RWPE1 (cell line): ENCODE results near the gene TDP1.

Experiments used
- CTCF ChIA-PET: fragments of 350-600 bp; sonication (Branson Sonifier 250); formaldehyde crosslinking; extraction: SDS; loops from one replicate; lab custom pipeline; 2021; lab: Yijun Ruan, JAX
- POLR2A ChIA-PET: fragments of 400-600 bp; formaldehyde crosslinking; extraction: SDS; loops from one replicate; lab custom pipeline; 2020; ENCODE audit warnings: antibody characterized with exemption; ENCODE audit not compliant: low non-redundant PET; lab: Yijun Ruan, JAX
- DNase-seq: peaks from one replicate; pipeline ENCODE4 v3.0.0; 2012; ENCODE audit warnings: low spot score
- H3K27ac ChIP-seq: fragments of 450-650 bp; 2 replicates; pipeline ENCODE4 v1.5.1; 2017
- TF ChIP-seq, protein P1 (sequence below): fragments of 450-650 bp; conservative IDR thresholded peaks from 2 replicates; pipeline ENCODE4 v1.5.1; 2017; ENCODE audit warnings: low read depth, mild to moderate bottlenecking

TDP1 gene

GRCh38 chr14:89992273-89992672, 36.5 kb downstream of the TDP1 start:
- POLR2A ChIA-PET: no interaction called here
- no peak for DNase-seq
- CTCF ChIA-PET: interaction anchor here (0.7 kb wide), 2 partner anchors 72 to 609 kb away, joined by 3 to 4 read pairs; no protein-coding TSS in a partner anchor

DNA sequence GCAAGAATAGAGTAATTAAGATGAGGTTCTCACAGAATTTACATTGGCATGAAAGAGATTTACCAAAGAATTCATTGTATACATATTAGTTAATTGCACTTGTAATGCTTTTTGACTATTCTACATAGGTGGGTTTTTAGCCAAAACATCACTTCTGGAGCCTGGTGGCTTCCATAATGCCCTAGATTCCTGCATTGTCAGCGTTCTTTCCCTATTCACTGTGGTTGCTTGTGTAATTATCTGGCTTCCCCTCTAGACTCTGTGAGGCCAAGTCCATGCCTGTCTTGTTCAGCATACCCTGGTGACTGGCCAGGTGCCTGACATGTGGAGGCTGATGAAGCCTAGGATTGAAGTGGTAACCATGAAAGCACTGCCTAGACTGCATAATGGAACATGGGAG, 41.2 kb downstream of the TDP1 start:
- ChIA-PET CTCF (interaction anchor here (0.6 kb wide), 1 partner anchor 238 kb away, joined by 3 read pairs; no protein-coding TSS in a partner anchor), POLR2A (no interaction called here)
- no peak overlapping the region for H3K27ac ChIP-seq
- DNase-seq: no peak
- TF ChIP-seq, protein P1, sequence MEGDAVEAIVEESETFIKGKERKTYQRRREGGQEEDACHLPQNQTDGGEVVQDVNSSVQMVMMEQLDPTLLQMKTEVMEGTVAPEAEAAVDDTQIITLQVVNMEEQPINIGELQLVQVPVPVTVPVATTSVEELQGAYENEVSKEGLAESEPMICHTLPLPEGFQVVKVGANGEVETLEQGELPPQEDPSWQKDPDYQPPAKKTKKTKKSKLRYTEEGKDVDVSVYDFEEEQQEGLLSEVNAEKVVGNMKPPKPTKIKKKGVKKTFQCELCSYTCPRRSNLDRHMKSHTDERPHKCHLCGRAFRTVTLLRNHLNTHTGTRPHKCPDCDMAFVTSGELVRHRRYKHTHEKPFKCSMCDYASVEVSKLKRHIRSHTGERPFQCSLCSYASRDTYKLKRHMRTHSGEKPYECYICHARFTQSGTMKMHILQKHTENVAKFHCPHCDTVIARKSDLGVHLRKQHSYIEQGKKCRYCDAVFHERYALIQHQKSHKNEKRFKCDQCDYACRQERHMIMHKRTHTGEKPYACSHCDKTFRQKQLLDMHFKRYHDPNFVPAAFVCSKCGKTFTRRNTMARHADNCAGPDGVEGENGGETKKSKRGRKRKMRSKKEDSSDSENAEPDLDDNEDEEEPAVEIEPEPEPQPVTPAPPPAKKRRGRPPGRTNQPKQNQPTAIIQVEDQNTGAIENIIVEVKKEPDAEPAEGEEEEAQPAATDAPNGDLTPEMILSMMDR: no peak

More at GRCh38 chr14:89992273-89992672, 36.5 kb downstream of the TDP1 start:
- TF ChIP-seq, protein P1: no peak
- no peak overlapping the region for H3K27ac ChIP-seq

- TF ChIP-seq, protein P1: no peak
- no peak for DNase-seq
- POLR2A ChIA-PET: no interaction called here
- H3K27ac ChIP-seq: no peak overlapping the region
- CTCF ChIA-PET: interaction anchor here (0.6 to 0.7 kb wide), 2 partner anchors 624 to 1136 kb away, joined by 3 read pairs; no protein-coding TSS in a partner anchor
Measured at GRCh38 chr14:90000935-90001334, 45.2 kb downstream of the TDP1 start.

GRCh38 chr14:90003526-90004307, 48.0 kb downstream of the TDP1 start:
- CTCF ChIA-PET: no interaction called here
- POLR2A ChIA-PET: no interaction called here
- TF ChIP-seq, protein P1: no peak
- DNase-seq: no peak
- no peak overlapping the region for H3K27ac ChIP-seq

DNA sequence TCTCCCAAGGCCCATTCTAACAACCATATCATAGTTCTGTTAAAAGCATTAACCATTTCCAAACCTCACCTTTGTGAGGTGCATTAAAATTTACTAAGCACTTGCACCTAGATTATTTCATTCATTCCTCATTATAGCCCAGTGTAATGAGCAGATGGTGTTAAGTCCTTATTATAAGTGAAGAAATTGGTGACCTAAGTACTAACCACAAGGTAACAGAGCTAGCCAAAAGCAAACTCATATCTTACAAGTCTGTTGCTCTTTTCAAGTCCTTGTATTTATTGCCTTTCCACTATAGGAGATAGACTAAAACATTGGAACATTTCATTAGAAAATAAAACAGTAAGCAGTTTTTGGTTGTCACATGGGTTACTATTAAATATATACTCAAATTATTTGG, 49.7 kb downstream of the TDP1 start:
- CTCF ChIA-PET: no interaction called here
- no peak for DNase-seq
- POLR2A ChIA-PET: no interaction called here
- TF ChIP-seq, protein P1: no peak
- H3K27ac ChIP-seq: no peak overlapping the region

DNA sequence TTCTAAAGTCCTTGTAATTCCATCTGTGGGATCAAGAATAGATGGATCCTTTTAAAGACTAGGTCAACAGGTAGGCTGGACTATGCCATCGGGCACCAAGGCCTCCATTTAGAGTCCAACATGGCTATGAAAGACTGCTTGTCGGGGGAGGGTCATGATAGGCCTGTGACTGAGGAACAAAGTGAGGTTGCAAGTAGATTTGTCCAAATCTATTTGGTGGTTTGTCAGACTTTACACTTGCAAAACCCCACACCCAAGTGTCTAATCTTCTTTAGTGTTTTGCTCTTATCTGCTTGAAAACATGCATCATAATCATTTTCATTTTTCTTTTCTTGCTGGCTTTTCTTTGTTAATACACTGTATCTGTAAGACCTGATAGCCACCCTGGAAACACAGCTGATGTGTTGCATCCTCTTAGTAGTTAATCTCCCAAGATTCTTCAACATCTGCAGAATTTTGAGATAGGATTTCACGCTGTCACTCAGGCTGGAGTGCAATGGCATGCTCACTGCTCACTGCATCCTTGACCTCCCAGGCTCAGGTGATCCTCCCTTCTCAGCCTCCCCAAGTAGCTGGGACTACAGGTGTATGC, 50.3 kb downstream of the TDP1 start:
- no peak overlapping the region for H3K27ac ChIP-seq
- ChIA-PET CTCF (no interaction called here), POLR2A (no interaction called here)
- no peak for DNase-seq
- TF ChIP-seq, protein P1: no peak
